Neural cell (in vitro differentiated cells): ENCODE results near the gene RSF1. TPM values are rescaled to one million over a fixed set of nuclear protein-coding genes. Genes with fewer than 3 reads are reported as not detected.

Experiments used
- H2AFZ ChIP-seq: fragments of 200-600, 300-800 bp; sonication (generic), shearing (Covaris generic); 2 replicates; pipeline ENCODE4 v1.6.0; 2014; ENCODE audit warnings: low read depth, mild to moderate bottlenecking, antibody characterized with exemption, low read length, moderate library complexity
- H3F3A ChIP-seq: fragments of 200-600 bp; shearing (Covaris generic); 2 replicates; pipeline ENCODE4 v1.6.1; 2016; ENCODE audit warnings: mild to moderate bottlenecking, moderate library complexity, mixed read lengths, antibody characterized with exemption, low read length; ENCODE audit not compliant: insufficient read depth, poor library complexity, severe bottlenecking
- H3K27ac ChIP-seq: fragments of 200-600, 300-800 bp; sonication (generic), shearing (Covaris generic); 2 replicates; pipeline ENCODE4 v1.5.1; 2014; ENCODE audit warnings: mild to moderate bottlenecking, low read length, moderate library complexity
- H3K27me3 ChIP-seq: fragments of 300-800, 200-600 bp; sonication (generic), shearing (Covaris generic); 2 replicates; pipeline ENCODE4 v1.6.0; 2014; ENCODE audit warnings: mild to moderate bottlenecking, low read depth, low read length, moderate library complexity; ENCODE audit not compliant: insufficient read depth
- H3K36me3 ChIP-seq: fragments of 300-800, 200-600 bp; sonication (generic), shearing (Covaris generic); 2 replicates; pipeline ENCODE4 v1.5.1; 2014; ENCODE audit warnings: mild to moderate bottlenecking, antibody characterized with exemption, low read length, moderate library complexity; ENCODE audit not compliant: insufficient read depth
- H3K4me2 ChIP-seq: fragments of 300-800, 200-600 bp; sonication (generic), shearing (Covaris generic); 2 replicates; pipeline ENCODE4 v1.6.0; 2014; ENCODE audit warnings: mild to moderate bottlenecking, low read length
- H3K4me3 ChIP-seq: fragments of 300-800, 200-600 bp; sonication (generic), shearing (Covaris generic); 2 replicates; pipeline ENCODE4 v1.5.1; 2014; ENCODE audit warnings: mild to moderate bottlenecking, low read length, moderate library complexity
- H3K79me2 ChIP-seq: fragments of 200-600 bp; shearing (Covaris generic); replicated peaks from 2 replicates; pipeline ENCODE4 v1.6.0; 2014; ENCODE audit warnings: mild to moderate bottlenecking, low read length, moderate library complexity; ENCODE audit not compliant: insufficient read depth
- H3K9ac ChIP-seq: fragments of 300-800, 200-600 bp; sonication (generic), shearing (Covaris generic); 2 replicates; pipeline ENCODE4 v1.6.1; 2016; ENCODE audit warnings: mild to moderate bottlenecking, low read length, mixed read lengths
- H3K9me2 ChIP-seq: fragments of 200-600 bp; shearing (Covaris generic); 2 replicates; pipeline ENCODE4 v1.6.1; 2016; ENCODE audit warnings: mild to moderate bottlenecking, low read length, mixed read lengths; ENCODE audit not compliant: insufficient read depth
- H3K9me3 ChIP-seq: fragments of 200-600, 300-800 bp; sonication (generic), shearing (Covaris generic); 2 replicates; pipeline ENCODE4 v1.6.1; 2016; ENCODE audit warnings: mild to moderate bottlenecking, mixed run types, low read length, moderate library complexity, mixed read lengths
- H4K20me1 ChIP-seq: fragments of 200-600 bp; shearing (Covaris generic); 2 replicates; pipeline ENCODE4 v1.6.1; 2016; ENCODE audit warnings: mild to moderate bottlenecking, mixed run types; ENCODE audit not compliant: insufficient read depth
- CTCF ChIP-seq: fragments of 450-650 bp; IDR thresholded peaks from 2 replicates; pipeline ENCODE4 v1.5.1; 2014; ENCODE audit warnings: antibody characterized with exemption, mild to moderate bottlenecking, moderate library complexity; ENCODE audit not compliant: poor library complexity, severe bottlenecking
- EP300 ChIP-seq: fragments of 450-650 bp; conservative IDR thresholded peaks from 2 replicates; pipeline ENCODE4 v1.6.1; 2014; ENCODE audit warnings: antibody characterized with exemption, mild to moderate bottlenecking, moderate library complexity; ENCODE audit not compliant: poor library complexity, severe bottlenecking
- EZH2 ChIP-seq: fragments of 200-600, 300-800 bp; shearing (Covaris generic), sonication (generic); IDR thresholded peaks from 2 replicates; pipeline ENCODE4 v1.6.1; 2014; ENCODE audit warnings: antibody characterized with exemption, low read length, borderline replicate concordance, mild to moderate bottlenecking; ENCODE audit not compliant: insufficient read depth, poor library complexity, severe bottlenecking
- MXI1 ChIP-seq: fragments of 450-650 bp; conservative IDR thresholded peaks from 2 replicates; pipeline ENCODE4 v1.6.1; 2014; ENCODE audit warnings: antibody characterized with exemption, mild to moderate bottlenecking; ENCODE audit not compliant: poor library complexity, severe bottlenecking
- POLR2AphosphoS5 ChIP-seq: IDR thresholded peaks from 2 replicates; pipeline ENCODE4 v1.6.1; 2012
- RAD21 ChIP-seq: fragments of 450-650 bp; conservative IDR thresholded peaks from 2 replicates; pipeline ENCODE4 v1.6.1; 2014; ENCODE audit warnings: antibody characterized with exemption, mild to moderate bottlenecking, moderate library complexity
- REST ChIP-seq: IDR thresholded peaks from 2 replicates; pipeline ENCODE4 v1.6.1; 2012; ENCODE audit warnings: borderline replicate concordance
- SMC3 ChIP-seq: fragments of 450-650 bp; conservative IDR thresholded peaks from 2 replicates; pipeline ENCODE4 v1.6.1; 2014; ENCODE audit warnings: antibody characterized with exemption, mild to moderate bottlenecking, moderate library complexity; ENCODE audit not compliant: poor library complexity
- TAF1 ChIP-seq: IDR thresholded peaks from 2 replicates; pipeline ENCODE4 v1.6.1; 2012; ENCODE audit warnings: low read depth
- polyA plus RNA-seq: library from polyadenylated mRNA; depleted of rRNA; stranded (reverse); fragments of >200 nt; gene quantifications from 2 replicates; pipeline ENCODE4 v1.2.3, GENCODE V29; 2014

The RSF1 gene
- polyA plus RNA-seq, 1 donor from 2014 or later = 19.1 TPM

- Histone ChIP-seq H3K9me3 (no peaks in the 10 kb centered on the region), H3K9me2 (no peaks in the 10 kb centered on the region), H3K79me2 (no peaks in the 10 kb centered on the region), H3K27me3 (no peaks in the 10 kb centered on the region), H3K27ac (no peak overlapping the region), H3F3A (no peaks in the 10 kb centered on the region), H3K9ac (no peak overlapping the region), H3K4me3 (no peak overlapping the region), H3K36me3 (no peaks in the 10 kb centered on the region), H2AFZ (no peak overlapping the region), H4K20me1 (no peaks in the 10 kb centered on the region), H3K4me2 (no peak overlapping the region)
- TF ChIP-seq REST = no peak
- no peak for TF ChIP-seq RAD21
- no peak for TF ChIP-seq MXI1
- no peak for TF ChIP-seq POLR2AphosphoS5
- TF ChIP-seq EZH2 = no peak
- no peak for TF ChIP-seq CTCF
- no peak for TF ChIP-seq SMC3
- TF ChIP-seq TAF1 = no peak
- TF ChIP-seq EP300 = no peak
Measured at GRCh38 chr11:77654770-77655434, 165.6 kb downstream of the RSF1 start.

GRCh38 chr11:77650123-77650522 is 170.4 kb downstream of the RSF1 start:
- H3F3A ChIP-seq = no peaks in the 10 kb centered on the region

More at GRCh38 chr11:77650123-77650522, 170.4 kb downstream of the RSF1 start:
- H3K79me2 ChIP-seq = no peaks in the 10 kb centered on the region
- no peak overlapping the region for H3K9ac ChIP-seq
- H3K27ac ChIP-seq = no peak overlapping the region
- H2AFZ ChIP-seq = no peak overlapping the region
- TF ChIP-seq RAD21 = no peak
- no peak for TF ChIP-seq SMC3
- TF ChIP-seq POLR2AphosphoS5 = no peak
- TF ChIP-seq CTCF = no peak
- no peak for TF ChIP-seq EP300
- TF ChIP-seq EZH2 = no peak
- no peak for TF ChIP-seq REST
- no peak for TF ChIP-seq MXI1
- TF ChIP-seq TAF1 = no peak
- H3K4me2 ChIP-seq = no peak overlapping the region
- no peaks in the 10 kb centered on the region for H4K20me1 ChIP-seq
- no peaks in the 10 kb centered on the region for H3K9me2 ChIP-seq
- no peaks in the 10 kb centered on the region for H3K9me3 ChIP-seq
- no peaks in the 10 kb centered on the region for H3K36me3 ChIP-seq
- H3K4me3 ChIP-seq = no peak overlapping the region
- no peaks in the 10 kb centered on the region for H3K27me3 ChIP-seq
